ENCODE measurements around the gene FARS2. TPM values are rescaled to one million over a fixed set of nuclear protein-coding genes. Genes with fewer than 3 reads are reported as not detected.
"Not testable (repeated sequence)": the region's sequence is repeated elsewhere in the genome, so short reads cannot be mapped to it uniquely, and the experiment has no call there.

FARS2 gene
- total RNA-seq, 1 donor from 2014 or later: 20.1 TPM

GRCh38 chr6:5619249-5619648 lies 357.9 kb downstream of the FARS2 start:
- intact Hi-C loops (cut with micrococcal nuclease): no loop called here

DNA sequence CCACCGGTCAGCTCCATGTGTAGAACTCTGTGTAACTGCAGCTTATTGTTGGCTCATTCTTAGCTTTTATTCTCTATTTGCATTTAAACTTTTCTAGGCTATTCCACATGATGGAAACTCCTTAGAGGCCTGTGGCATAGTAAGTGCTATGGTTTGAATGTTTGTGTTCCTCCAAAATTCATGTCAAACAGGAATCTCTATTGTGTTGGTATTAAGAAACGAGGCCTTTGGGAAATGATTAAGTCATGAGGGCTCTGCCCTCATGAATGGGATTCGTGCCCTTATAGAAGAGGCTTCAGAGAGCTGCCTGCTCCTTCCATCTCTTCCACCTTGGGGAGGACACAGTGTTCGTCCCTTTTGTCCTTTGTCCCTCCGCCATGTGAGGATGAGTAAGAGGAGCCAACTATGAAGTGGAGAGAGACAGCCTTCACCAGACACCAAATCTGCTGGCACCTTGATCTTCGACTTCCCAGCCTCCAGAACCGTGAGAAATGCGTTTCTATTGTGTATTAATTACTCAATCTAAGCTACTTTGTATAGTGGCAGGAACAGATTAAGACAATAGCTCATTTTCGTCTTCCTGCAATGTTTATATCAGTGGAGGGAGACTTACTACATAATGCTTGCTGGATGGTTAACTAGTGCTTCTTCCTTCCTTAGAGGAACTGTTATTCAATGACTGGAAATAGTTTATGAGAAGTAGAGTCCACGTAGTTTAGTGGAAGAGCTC lies 361.1 kb downstream of the FARS2 start:
- intact Hi-C loops (cut with micrococcal nuclease): loop anchor here (10.0 kb wide), 1 partner anchor 372 kb away; no protein-coding TSS in a partner anchor

DNA sequence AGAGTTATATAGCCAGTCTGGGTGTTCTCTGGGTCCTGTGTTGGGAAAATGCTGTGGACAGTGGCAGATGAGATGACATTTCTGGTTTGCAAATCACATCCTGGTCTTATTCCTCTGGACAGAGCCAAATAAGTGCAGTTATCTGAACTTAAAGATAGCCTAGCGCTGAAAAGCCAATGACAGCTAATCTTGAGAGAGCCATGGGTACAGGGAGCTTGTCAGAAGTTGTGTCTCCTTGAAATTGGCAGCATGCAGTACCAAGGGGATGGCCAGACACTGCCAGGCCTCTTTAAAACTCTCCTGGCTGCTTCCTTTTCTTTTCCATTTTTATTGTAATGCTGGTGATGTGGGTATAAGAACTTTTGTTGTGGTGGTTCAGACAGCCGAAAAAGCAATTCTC lies 362.5 kb downstream of the FARS2 start:
- intact Hi-C loops (cut with micrococcal nuclease): loop anchor here (10.0 kb wide), 1 partner anchor 371 kb away; no protein-coding TSS in a partner anchor

DNA sequence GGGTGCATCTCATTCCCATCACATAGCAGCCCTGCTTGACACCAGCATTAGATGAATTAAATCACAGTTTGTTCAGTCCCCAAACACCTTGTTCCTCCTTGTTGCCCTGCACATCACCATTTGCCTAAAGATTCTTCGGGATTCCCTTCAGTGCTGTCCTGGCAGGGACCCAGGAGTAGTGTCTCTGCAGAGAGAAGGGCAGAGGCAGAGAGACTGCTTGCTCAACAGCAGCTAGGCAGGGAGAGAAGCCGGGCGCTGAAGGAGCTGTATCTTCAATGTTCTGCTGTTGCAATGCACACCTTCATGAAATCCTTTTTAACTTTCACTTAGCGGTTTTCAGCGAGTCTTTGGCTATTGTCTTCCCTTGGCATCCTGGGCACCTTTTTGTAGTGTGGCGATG lies 362.9 kb downstream of the FARS2 start:
- intact Hi-C loops (cut with micrococcal nuclease): loop anchor here (10.0 kb wide), 1 partner anchor 371 kb away; no protein-coding TSS in a partner anchor

DNA sequence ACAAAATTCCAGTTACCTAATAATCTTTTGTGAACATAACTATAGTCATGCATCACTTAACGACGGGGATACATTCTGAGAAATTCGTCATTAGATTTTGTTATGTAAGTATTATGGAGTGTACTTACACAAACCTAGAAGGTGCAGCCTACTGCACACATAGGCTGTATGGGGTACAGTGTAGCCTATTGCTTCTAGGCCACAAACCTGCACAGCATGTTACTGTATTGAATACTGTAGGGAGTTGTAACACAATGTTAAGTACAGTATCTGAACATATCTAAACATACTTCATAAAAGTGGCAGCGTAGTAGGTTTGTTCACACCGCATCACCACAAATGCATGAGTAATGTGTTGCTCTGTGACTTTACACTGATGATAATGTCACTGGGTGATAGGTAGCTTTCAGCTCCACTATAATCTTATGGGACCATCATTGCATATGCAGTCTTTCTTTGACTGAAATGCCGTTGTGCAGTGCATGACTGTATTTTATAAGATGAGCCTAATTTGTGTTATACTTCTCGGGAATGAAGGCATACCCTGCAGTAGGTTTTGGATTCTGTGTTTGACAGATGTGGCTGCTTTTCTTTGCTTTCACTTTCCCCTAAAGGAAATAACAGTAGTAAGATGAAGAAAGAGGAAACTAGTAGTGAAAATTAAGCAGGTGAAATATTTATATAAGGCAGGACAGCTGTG lies 365.6 kb downstream of the FARS2 start:
- intact Hi-C loops (cut with micrococcal nuclease): loop anchor here (1.0 to 10.0 kb wide), 2 partner anchors 156 to 368 kb away; no protein-coding TSS in a partner anchor

DNA sequence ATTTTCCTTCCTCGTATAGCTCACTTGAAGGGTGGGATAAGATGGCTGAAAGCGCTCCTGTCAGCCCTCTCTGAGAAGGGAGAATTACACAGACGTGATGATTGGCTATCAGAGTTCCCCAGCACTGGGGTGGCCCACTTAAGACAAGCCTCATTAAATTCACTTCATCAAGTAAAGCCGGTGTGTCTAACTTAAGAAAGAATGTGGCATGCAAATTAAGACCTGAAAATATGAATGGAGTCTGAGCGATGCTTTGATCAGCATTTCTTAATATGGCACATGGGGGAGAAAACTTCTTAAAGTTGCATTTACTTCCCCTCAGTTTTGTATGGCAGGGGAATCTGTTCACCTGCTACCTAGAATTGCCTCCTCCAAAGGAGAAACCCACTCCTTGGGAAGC lies 369.3 kb downstream of the FARS2 start:
- intact Hi-C loops (cut with micrococcal nuclease): no loop called here

GRCh38 chr6:5632348-5632935 lies 371.1 kb downstream of the FARS2 start:
- intact Hi-C loops (cut with micrococcal nuclease): no loop called here

- intact Hi-C loops (cut with micrococcal nuclease): no loop called here
Observed at GRCh38 chr6:5634525-5634924, 373.2 kb downstream of the FARS2 start.

DNA sequence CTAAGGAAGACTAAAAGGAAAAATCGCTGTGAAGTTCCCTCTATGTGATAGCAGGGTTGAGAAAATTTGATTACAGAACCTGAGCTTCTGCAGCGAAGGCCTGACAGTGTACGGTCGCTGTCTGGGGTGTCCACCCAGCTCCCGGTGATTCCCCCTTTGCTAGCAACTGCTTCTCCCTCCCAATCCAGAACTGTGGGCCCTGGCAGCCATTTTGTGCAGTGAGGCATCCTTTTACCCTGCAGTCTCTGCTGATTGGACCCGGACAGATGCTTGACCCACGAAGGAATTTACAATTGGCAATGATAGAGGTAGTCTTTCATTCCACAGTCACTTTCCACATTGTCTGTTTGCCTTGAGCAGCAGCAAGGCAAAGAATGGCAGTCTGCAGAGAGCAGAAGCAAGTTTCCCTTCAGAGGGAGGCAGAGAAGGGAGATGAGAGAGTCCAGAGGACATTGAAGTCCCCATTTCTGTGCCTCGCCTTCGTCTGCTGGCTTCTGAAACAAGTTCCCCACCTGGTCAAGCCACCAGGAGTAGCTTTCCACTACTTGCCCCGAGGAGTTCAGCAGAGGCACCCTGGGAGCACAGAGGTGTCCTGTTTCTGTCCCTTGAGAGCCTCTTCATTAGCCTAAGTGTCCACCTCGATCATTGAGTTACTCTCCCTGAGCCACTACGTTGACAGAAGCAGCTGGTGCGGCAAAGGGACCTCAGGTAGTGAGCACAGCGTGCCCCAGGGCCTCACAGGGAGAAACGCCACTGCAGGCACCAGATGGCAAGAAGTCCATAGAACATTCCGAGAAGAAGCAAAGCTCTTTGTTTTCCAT lies 375.1 kb downstream of the FARS2 start:
- intact Hi-C loops (cut with micrococcal nuclease): no loop called here

DNA sequence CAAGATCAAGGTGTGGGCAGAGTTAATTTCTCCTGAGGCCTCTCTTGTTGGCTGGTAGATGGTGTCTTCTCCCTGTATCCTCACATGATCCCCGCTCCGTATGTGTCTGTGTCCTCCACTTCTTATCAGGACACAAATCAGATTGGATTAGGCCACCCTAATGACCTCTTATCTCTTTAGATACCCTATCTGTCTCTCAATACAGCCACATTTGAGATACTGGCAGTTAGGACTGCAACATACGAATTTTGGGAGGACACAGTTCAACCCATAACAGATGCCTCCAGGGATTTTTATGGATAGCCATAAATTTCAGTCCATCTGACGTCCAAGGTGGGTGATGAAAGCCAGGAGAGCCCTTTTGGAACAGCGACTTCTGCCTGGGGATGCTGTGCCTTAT lies 376.4 kb downstream of the FARS2 start:
- intact Hi-C loops (cut with micrococcal nuclease): no loop called here

GRCh38 chr6:5638666-5639065 lies 377.4 kb downstream of the FARS2 start:
- intact Hi-C loops (cut with micrococcal nuclease): no loop called here

DNA sequence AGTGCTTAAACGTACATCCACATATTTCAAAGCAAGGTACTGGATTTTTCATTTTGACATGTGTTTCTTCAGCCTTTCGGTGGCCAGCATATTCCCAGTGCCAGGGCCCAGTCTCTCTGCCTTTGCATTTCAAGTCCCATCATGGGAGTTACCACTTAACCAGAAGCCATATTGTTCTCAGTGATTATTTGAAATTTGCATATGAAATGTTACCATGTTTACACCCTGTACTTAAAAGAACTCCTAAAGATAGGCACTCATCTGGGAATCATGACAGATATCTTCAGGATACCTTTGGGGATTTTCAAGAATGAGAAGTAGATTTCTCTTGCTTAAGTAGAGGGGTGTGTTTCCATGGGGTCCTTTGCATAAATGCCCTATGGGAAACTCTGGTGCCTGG lies 377.9 kb downstream of the FARS2 start:
- intact Hi-C loops (cut with micrococcal nuclease): no loop called here

GRCh38 chr6:5640614-5641013 lies 379.3 kb downstream of the FARS2 start:
- intact Hi-C loops (cut with micrococcal nuclease): no loop called here

GRCh38 chr6:5644523-5645185 lies 383.3 kb downstream of the FARS2 start:
- intact Hi-C loops (cut with micrococcal nuclease): no loop called here

GRCh38 chr6:5645328-5646290 lies 384.3 kb downstream of the FARS2 start:
- intact Hi-C loops (cut with micrococcal nuclease): no loop called here

DNA sequence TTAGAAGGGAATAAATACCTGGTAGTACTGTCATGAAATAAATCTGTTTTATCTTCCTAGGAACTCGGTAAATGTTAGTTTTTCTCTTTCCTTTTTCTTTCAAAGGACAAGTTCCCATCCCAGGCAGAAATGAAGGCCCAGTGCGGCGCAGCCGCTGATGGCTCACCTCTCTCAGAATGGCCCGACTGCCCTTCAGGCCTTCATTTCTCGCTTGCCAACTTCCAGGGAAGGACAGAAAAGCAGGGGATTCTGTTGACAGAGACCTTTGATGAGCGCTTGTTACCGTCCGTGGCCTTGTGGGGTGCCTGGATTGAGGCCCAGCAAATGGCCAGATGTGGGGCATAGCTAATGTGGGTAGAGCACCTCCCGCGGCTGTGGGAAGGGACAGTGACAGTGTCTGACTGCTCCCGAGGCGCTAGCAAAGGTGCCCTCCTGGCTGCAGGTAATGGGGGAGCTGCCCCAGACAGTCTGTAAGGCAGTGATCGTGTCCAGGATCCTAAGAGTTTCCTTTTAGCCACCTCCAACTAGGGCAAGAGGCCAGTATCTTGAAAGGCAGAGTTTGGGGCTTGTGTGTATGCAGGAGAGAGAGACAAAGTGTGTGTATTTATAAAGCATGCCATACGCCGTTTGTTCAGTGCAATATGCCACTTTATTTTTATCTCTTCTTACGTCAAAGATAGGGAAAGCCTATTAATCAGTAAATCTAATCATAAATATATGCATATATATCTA lies 391.3 kb downstream of the FARS2 start:
- intact Hi-C loops (cut with micrococcal nuclease): no loop called here

DNA sequence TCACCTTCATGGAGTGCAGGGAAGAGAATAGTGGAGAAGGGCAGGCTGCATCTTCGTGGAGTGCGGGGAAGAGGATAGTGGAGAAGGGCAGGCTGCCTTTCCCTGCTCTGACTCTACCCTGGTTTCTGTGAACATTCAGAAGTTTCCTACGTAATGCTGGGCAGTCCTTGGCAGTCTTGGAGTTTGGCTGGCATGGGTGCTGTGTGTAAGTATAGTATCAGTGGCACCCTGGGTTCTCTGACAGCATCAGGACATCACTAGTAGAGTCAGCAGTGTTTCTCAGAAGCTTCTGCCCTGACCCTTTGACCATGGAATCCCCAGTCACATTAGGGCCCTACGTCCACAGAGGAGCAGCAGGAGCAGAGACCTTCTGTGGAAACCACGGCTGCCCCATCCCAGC lies 392.5 kb downstream of the FARS2 start:
- intact Hi-C loops (cut with micrococcal nuclease): no loop called here

GRCh38 chr6:5656226-5656625 lies 394.9 kb downstream of the FARS2 start:
- intact Hi-C loops (cut with micrococcal nuclease): no loop called here

GRCh38 chr6:5656695-5657094 lies 395.4 kb downstream of the FARS2 start:
- intact Hi-C loops (cut with micrococcal nuclease): not testable (repeated sequence)

Data from T-helper 1 cell treated with Interleukin-12 subunit alpha and Interleukin-12 subunit beta and Interleukin-4 antibody, amounts not matched to agents 30 ng/mL and 1 ng/mL, for 36 hours (primary cell).